Measurements from ENCODE around the gene MAEA.

DNA sequence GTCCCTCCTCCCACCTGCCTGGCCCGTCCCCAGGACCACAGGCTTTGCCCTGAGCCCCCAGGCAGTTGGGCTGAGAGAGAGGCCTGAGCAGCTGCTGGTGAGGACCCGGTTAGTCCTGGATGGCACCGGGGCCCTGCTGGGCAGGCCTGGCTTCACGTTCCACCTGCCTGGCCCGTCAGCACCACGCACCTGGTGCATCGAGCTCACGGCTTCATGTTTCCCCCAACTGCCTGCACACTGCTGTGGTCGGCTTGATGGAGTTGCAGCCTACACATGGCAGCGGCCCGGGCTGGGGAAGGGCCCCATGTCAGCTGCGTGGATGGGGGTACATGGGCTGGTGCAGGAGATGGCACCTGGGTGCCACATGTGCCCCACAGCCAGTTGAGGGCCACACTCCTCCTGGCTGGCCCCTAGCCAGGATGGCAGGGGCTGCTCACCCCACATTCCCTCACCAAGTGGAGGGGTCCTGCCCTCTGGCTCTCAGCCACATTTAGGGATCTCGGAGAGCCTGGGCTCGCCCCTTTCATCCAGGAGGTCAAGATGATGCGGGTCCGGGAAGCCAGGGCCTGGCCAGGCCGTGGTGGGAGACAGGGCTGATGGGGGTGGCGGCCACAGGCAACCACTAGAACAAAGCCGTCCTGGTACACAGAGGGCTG lies 88.0 kb downstream of the MAEA start:
- TF ChIP-seq, protein P1, sequence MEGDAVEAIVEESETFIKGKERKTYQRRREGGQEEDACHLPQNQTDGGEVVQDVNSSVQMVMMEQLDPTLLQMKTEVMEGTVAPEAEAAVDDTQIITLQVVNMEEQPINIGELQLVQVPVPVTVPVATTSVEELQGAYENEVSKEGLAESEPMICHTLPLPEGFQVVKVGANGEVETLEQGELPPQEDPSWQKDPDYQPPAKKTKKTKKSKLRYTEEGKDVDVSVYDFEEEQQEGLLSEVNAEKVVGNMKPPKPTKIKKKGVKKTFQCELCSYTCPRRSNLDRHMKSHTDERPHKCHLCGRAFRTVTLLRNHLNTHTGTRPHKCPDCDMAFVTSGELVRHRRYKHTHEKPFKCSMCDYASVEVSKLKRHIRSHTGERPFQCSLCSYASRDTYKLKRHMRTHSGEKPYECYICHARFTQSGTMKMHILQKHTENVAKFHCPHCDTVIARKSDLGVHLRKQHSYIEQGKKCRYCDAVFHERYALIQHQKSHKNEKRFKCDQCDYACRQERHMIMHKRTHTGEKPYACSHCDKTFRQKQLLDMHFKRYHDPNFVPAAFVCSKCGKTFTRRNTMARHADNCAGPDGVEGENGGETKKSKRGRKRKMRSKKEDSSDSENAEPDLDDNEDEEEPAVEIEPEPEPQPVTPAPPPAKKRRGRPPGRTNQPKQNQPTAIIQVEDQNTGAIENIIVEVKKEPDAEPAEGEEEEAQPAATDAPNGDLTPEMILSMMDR (conservative IDR thresholded peaks at IDR 0.05; ENCODE audit: low read length): no peak
- no peak for TF ChIP-seq EZH2phosphoT487 (IDR thresholded peaks at IDR 0.05; ENCODE audit: borderline replicate concordance)

Measured in Loucy (cell line).